PC-3 (cell line): Measurements from ENCODE around the gene SSRP1.

Experiments used
- CTCF ChIP-seq: fragments of 300-600 bp; sonication (generic); conservative IDR thresholded peaks from 2 replicates; pipeline ENCODE4 v1.5.1; 2017; ENCODE audit warnings: antibody characterized with exemption, low read depth, mild to moderate bottlenecking, low read length
- EZH2 ChIP-seq: fragments of 300-600 bp; sonication (generic); IDR thresholded peaks from one replicate; pipeline ENCODE4 v1.6.1; 2017; ENCODE audit warnings: antibody characterized with exemption, mild to moderate bottlenecking, low read length; ENCODE audit not compliant: unreplicated experiment
- EZH2phosphoT487 ChIP-seq: fragments of 300-600 bp; sonication (generic); IDR thresholded peaks from 2 replicates; pipeline ENCODE4 v1.6.1; 2018; ENCODE audit warnings: mild to moderate bottlenecking, antibody characterized with exemption, low read length, borderline replicate concordance

- TF ChIP-seq CTCF (no peak), EZH2 (no peak), EZH2phosphoT487 (no peak)
Observed at GRCh38 chr11:57306161-57306876, 29.4 kb downstream of the SSRP1 start.
